ENCODE measurements around the gene HOXB5.

Gene HOXB5

DNA sequence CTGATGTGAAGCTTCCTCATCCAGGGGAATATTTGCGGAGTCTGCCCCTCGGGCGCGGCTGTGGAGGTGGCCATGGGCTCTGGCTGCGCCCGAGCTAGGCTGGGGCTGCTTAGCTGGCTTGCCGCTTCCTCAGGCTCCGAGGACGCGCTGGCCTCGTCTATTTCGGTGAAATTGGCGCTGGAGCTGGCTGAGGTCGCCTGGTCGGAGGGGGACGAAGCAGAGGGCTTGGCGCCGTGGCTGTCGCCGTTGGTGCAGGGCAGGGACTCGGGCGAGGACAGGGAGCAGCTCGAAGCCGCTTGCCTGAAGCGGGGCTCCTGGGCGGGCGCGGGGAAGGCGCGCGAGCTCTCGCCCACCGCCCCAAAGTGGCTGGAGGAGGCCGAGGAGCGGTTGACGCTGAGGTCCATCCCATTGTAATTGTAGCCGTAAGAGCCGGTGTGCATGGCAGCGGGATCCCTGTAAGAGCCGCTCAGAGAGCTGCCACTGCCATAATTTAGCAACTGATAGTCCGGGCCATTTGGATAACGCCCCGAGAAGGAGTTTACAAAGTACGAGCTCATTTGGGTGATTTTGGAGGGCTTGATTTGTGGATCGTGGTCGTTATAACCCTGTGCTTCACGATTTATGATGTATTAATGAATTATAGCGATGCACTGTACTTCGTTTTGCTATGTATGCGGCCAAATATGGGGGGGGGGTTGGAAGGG lies at the start of gene HOXB5:
HOXB5 (minus strand) TSS at position 654 of the 704 bp plus-strand sequence; CDS start at position 557, 97 bp downstream.
- no peak for DNase-seq

- DNase-seq = no peak
Measured at GRCh38 chr17:48642843-48643696, 49.5 kb upstream of the HOXB5 start.

GRCh38 chr17:48642059-48642842 lies 48.7 kb upstream of the HOXB5 start:
- no peak for DNase-seq

DNA sequence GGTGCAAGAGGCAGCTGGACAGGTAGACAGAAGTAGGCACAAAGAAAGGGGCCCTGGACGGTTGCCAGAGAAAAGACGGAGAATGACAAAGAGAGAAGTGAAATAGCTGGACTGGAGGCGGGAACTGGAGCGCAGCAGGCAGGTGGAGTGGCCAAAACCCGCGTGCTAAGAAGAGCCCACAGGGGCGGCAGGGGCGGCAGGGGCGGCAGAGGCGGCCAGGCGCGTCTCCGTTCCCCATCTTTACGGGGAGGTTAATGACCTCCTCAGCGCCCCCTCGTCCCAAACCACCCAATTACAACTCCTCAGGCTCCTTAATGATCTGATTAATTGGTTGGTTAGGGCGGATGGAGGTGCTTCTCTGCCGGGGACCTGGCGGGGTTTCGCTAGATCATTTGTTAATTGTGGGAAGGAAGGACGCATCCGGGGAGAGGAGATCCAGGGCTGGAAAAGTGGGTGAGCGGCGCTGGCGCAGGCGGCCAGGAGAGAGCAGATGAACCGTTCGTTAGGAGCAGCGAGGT lies 48.0 kb upstream of the HOXB5 start:
- no peak for DNase-seq

GRCh38 chr17:48640858-48641180 lies 47.2 kb upstream of the HOXB5 start:
- no peak for DNase-seq

DNA sequence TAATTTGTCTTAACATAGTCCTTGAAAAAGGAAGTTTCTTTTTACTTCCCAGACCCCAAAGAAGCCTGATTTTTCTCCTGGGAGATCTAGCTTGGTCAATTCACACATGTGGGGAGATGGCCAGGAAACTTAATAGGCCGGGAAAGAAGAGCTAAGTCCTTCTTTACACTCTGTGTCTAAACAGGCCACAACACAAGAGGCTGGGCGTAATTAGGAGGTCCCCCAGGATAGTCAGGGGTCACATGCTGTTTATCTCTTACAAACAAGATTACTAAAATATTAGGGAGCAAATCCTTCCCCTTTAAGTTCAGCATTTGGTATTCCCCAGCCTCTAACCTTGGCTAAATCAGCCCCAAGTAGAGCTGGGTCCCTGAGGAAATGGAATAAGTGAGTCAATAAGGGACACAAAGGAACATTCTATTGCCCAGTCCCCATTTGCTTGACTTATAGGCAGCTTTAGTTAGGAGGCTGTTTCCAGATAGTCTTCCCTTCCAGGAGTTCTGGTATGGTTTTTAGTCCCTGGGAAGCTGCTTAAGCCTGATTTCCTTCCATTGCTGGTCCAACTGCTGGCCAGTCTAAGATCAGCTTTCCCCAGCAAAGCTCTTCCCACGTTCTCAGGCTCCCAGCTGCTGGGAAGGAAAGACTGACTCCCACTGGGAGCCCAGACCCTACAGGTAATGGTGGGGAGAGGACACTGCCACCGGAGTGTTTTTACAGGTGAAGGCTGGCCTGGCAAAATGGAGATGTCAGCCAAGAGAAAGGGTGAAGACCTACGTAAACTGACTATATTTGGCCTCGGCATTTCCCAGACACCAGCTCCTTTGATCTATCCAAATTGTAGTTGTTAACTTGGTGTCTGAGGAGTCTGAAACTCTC lies 46.6 kb upstream of the HOXB5 start:
- no peak for DNase-seq

GRCh38 chr17:48639136-48639535 lies 45.6 kb upstream of the HOXB5 start:
- DNase-seq = no peak

- no peak for DNase-seq
Measured at GRCh38 chr17:48637323-48638260, 44.0 kb upstream of the HOXB5 start.

GRCh38 chr17:48636177-48637018 lies 42.8 kb upstream of the HOXB5 start:
- no peak for DNase-seq

DNA sequence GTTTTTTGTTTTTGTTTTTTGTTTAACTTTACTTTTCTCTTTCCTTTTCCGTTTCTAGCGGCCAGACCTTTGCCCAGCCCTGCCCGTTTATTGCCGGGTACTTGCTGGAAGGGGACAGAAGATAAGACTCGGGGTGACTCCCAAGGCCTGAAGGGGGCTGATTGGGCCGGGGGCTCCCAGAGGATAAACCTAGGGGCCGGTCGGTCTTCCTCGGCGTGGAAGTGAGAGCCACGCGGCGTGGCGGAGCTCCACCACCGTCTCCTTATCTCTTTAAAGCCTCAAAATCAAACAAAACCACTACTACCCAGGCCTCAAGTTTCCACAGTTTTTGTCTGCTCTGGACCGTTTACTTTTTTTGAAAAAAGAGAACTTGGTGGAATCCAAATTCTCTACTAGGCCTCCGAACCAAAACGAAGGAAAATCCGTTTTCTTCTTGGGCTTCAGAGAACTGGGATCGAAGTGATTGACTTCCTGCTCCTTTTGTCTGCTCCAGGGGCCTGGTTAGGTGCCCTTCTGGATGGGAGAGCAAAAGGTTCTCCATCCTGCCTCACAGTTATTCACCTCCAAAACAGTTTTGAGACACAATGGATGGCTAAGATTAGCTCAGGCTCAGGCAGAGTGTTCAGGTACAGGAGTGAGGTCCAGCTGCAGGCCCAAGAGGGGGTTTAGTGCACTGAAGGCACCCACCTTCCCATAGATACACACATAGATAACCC lies 41.1 kb upstream of the HOXB5 start:
- DNase-seq = no peak

DNA sequence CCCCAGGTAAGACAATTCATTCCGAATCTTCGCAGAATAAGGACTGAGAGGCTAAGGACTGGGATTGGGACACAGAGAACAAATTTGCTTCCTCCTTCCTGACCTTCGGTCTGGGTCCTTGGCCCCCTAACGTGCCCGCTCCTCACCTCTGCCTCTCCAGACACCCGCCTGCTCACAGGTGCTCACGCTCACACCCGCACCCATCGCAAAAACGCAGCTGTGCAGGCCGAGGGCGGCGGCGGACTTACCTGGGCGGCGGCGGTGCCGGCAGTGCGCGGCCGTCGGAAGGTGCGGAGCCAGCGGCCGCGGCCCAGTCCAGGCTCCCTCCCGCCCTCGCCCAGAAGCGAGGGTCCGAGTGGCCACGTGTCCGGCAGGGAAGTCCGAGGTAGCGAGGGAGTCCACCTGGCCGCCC lies 39.7 kb upstream of the HOXB5 start:
- no peak for DNase-seq

- DNase-seq = no peak
Measured at GRCh38 chr17:48632579-48633265, 39.1 kb upstream of the HOXB5 start.

- DNase-seq = no peak
Measured at GRCh38 chr17:48631693-48632578, 38.4 kb upstream of the HOXB5 start.

DNA sequence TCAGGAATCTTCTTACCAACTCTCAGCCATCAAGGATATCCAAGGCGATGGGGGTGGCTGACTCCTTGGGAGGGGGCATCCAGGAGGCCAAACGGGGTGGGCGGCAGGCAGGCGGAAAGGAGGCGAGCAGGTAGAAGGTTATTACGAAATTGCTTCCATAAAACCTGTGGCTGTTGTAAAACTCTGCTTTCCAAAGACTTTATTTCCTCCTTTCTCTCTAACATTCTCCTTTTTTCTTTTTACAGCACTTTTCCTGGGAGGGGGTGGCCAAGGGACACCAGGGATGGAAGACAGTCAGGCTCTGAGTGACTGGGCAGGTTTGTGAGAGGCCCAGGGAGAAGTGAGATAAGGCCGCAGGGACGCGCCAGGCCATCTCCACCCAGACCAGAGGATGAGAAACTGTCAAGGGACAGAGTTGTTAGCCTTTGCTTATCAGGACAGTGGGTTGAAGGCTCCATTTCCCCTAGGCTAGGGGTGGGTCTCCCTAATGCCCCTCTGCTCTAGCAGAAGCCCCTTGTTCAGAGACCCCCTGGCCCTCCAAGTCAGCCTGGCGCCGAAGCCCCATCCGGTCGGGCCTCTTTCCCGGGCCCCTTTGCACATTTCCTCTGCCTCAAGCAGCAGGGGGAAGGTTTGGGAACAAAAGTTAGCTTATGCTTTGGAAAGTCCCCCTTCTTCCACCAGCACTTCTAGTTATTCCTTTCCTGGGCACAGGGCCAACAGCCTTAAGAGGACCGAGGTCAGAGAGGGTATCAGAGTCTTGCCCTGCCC lies 37.5 kb upstream of the HOXB5 start:
- no peak for DNase-seq

DNA sequence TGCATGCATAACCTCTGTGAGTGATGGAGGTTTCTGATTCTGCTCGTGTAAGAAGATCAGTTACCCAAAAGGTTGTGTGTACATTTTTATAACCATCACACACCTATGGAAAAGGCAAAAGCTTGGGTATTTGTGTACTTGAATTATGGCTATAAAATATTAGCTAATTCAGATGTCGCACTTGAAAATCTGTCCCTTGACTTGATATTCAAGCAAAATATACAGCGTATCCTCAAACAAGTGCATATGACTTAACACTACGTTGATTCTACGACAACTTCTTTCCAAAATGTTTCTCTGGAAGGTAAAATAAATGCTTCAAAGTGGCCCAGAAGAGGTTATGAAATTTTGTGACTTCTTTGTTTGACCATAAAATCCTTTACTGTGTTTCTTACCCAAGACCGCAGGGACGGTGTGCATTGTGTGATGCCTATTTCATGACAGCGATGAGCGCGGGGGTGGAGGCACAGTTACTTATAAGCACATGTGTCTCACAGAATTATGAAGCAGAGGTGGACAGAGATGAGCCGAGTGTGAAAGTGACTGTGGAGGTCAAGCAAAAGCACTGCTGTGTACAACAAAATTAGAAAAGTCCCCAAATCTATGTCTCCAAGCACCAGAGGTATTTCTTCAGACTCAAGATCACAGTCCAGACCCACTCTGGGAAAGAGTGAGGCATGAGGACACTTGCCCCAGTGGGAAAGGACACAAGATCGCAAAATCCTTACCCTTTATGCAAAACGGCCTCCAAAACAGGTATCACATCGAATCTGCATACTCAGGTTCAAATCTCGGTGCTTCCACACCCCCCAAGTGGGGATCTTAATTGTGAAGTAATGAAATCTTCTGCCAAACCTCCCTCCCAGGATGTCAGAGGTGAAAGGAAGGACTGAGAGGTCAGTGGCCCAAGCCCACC lies 36.7 kb upstream of the HOXB5 start:
- no peak for DNase-seq

GRCh38 chr17:48629411-48629759 lies 35.8 kb upstream of the HOXB5 start:
- DNase-seq = no peak

All from T1000 (cell line).